ENCODE measurements around the gene ATP23.

Gene ATP23

DNA sequence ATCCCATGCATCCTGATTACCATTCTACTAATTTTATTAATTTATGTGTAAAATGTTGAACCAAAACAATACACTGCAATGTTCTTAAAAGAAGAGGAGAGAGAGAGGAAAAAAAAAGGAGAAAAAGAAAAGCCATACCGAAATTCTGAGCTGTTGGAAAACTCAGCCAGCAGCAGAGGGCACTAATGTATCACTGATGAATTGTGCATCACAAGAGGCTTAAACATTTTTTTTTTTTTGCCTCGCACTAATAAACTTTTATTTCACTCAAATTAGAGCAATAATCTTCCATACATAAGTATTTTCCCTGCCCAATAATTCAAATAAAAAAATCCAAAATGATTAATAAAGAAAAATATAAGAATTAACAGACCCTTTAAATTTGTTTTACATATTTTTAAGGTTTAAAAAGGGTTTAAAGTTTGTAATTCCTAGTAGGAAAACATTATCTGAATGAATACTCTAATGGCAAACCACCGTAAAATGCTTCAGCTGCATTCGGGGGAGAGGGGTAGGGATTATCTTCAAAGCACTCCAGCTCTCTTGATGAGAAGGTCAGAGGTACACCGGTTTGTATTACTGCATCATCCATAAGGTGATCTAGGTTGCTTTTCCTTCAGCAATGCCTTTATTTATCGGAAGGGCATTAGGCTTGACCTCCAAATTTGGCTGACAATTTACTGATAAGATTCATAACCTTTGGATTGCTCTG is 41.9 kb downstream of the ATP23 start:
- peak; percentile 61 for DNase-seq (ENCODE audit: low read depth)

DNA sequence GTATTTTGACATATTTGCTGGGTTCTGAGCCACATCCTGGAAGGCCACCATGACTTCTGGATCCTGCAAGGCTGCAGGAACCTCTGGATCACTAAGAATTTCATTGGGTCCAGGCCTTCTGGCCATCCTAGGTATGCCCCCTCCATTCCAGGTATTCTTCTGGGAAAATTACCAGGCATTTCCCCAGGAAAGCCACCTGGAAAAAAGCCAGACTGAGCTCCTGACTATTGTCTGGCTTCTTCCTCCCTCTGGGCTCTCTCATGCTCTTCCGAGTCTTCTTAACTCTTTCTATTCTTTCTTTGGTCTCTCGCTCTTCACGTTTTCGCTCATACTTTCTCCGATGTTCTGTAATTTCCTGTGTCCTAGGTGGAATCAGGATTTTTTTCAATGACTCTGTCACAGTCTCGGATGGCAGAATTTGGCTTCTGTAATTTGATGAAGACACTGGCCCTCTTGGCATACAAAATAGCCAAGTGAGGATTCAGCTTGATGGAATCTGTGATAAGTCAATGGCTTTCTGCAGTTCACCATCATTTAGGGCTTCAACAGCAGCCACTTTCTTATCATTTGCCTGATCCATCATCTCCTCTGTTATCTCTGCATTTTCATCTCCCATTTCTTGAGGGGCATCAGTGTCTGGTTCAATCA is 42.6 kb downstream of the ATP23 start:
- no peak for DNase-seq (ENCODE audit: low read depth)

DNA sequence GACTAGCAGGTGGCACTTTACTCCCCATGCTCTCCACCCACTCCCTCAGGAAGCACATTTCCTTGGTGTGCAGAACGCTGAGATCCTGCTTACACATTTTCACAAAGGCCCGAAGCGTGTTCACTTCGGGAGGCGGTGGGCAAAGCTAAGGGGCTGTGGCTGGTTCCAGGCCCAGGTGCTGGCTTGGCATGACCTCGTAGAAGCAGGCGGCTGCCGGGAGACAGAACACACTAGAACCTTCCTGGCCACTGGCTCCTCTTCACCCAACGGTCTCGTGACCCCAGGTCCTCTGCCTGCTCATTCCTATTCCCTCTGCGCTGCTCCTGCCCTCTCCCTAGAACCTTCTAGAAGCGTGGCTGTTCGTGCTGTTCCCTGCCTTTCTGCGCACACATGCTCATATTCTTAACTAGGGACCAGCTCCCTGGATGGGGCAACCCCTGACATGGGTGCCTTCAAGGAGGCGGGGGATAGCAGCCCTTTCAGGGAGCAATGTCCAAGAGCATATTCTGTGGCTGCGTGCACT is 43.3 kb downstream of the ATP23 start:
- DNase-seq (ENCODE audit: low read depth) = no peak

DNA sequence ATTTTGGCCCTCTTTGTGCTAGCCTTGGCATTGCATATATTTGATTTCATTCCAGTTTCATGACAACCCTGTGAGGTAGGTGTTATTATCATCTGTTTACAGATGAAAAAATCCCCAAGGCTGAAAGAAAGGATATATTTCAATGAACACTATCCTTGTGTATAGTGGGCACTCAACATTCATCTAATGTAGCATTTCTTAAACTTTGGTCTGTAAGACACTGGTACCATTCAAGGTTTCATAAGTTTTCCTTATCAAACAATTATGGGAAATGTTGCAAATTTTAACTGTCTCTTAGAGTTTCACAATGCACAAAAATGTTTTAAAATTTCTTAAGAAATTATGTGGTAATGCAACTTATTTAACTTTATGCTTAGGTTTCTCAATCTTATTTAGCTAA is 44.3 kb downstream of the ATP23 start:
- peak; percentile 2 for DNase-seq (ENCODE audit: low read depth)

DNA sequence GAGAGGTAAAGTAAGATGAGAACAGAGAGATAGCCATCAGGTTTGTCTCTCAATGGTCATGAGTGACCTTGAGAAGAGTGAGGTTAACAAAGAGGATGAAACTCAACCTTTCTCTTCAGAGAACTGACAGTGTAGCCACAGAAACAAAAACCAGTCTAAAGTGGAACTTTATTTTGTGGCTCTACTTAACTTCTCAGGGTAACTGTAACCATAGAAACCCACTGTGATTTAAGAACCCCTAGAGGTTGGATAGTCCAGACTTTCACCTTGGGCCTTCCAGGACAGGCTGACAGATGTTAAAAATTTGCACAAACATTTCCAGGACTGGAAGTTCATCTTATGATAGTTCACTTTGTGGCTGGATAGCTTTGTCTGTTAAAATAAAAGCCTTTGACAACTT is 48.5 kb downstream of the ATP23 start:
- no peak for DNase-seq (ENCODE audit: low read depth)

DNA sequence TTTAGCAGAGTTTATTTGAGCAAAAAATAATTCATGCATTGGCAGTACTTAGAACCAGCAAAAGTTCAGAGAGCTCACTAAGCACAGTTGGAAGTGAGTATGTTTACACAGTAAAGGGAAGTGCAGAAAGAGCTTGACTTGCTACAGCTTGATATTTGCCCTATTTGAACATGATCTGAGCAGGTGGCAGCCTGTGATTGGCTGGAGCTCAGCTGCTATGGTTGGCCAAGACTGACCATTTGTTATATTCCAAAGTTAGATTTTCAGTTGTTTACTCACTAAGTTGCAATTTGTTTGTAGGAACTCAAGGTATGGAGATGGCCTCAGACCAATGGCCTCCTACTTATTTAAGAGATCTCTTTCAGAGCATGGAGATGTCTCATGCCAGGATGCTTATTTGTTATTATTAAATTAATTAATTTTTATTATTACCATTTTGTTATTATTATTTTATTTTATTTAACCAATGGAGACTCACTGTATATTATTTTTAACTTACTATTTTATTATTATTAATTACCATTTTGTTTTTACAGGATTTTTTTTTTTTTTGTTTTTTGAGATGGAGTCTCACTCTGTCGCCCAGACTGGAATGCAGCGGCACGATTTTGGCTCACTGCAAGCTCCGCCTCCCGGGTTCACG is 49.0 kb downstream of the ATP23 start:
- no peak for DNase-seq (ENCODE audit: low read depth)

DNA sequence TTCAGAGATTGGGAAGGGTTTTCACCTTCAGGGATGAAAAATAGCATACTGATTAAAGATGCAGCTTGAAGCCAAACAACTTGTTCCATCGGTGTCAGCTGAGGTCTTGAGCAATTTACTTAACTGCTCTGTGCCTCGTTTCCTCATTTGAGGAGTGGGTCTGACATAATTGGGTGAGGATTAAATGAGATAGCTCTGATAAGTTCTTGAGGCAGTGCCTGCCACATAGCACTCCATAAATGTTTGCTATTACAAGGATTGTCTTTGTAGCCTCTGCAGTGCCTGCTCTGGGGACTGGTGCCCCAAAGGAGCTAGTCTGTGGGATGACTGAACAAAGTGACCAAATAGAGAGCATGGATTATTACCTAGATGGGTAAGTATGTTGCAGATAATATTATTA is 50.6 kb downstream of the ATP23 start:
- no peak for DNase-seq (ENCODE audit: low read depth)

DNA sequence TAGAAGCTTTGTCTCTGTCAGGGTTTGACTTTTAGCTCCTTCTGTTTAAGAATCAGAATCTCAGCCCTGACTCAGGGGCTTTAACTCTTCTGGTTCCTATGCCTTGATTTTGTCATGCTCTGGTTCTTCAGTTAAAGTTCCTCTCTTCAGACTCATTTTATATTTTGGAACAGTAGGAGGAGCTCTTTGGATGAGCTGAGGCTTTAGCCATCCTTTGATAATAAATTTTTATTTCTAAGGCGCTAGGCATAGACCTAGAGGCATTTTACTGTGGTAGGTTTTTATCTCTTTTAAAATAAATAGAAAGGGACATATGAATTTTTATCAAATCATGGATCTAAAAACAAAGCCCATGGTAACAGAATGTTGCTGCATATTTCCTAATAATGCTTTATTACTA is 51.7 kb downstream of the ATP23 start:
- peak; percentile 33 for DNase-seq (ENCODE audit: low read depth)

DNA sequence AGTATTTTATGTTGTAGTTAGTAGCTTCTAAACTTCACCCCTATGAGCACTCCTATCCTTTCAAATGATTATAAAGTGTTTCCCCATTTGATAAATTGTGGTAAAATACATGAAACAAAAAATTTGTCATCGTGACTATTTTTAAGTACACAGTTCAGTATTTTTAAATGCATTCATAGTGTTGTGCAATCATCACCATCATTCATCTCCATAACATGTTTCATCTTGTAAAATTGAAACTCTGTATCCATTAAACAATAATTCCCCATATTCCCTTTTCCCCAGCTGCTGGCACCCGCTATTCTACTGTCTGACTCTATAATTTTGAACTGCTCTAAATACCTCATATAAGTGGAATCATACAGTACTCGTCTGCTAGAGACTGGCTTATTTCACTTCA is 52.5 kb downstream of the ATP23 start:
- no peak for DNase-seq (ENCODE audit: low read depth)

DNA sequence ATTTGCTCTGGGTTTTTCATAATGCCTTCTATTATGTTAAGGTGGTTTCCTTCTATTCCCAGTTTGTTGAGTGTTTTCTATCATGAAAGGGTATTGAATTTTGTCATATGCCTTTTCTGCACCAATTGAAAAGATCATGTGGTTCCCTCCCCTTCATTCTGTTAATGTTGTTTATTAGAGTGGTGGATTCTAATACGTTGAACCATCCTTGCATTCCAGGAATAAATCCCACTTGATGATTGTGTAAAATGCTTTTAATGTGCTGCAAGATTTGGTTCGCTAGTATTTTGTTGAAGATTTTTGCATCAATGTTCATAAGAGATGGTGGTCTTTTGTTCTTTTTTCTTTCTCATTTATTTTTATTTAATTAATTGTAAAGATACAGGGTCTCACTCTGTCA is 55.2 kb downstream of the ATP23 start:
- DNase-seq (ENCODE audit: low read depth) = no peak

DNA sequence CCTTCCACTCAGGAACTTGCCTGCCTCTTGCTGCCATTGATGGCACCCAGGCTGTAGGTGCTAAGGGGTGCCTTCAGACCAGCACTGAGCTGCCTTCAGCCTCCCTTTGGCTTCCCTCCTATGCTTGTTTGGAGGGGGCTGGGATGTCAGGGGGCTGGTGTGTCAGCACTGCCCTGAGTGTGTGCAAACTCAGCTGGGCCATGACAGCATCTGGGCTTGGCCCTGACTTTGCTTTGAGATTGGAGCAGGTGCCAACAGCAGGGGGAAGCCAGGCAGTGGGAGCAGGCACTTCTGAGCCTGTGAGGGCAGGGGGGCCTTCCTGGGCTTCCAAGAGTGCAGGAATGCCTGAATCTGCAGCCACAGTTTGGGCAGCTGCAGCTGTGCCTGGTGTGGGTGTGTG is 56.9 kb downstream of the ATP23 start:
- no peak for DNase-seq (ENCODE audit: low read depth)

DNA sequence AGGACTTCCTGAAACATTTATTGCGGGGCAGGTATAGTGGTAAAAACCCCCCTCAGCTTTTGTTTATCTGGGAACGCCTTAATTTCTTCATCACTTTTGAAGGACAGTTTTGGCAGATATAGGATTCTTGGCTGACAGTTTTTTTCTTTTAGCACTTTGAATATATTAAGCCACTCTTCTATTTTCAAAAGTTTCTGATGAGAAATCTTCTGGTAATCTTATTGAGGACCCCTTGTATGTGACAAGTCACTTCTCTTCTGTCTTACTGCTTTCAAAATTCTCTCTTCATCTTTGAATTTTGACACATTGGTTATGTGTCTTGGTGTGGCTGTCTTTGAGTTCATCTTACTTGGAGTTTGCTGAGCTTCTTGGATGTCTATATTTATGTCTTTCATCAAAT is 59.1 kb downstream of the ATP23 start:
- DNase-seq (ENCODE audit: low read depth) = no peak

DNA sequence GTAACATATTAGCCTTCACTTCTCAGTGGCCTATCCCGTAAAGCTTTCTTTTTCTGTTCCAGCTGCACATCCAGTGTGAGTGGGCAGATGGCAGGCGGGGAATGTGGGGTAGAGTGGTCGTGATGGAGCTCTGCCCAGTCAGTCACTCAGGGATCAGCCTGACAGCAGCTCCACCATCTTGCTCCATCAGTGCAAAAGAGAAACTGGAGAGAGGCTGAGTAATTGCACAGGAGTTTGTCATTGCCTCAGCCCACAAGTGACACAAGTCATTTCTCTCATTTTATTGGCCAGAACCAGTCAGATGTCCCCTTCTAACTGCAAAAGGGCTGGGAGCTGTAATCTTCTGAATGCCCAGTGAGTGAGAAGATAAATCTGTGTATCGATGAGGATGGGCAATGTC is 66.5 kb downstream of the ATP23 start:
- DNase-seq (ENCODE audit: low read depth) = no peak

DNA sequence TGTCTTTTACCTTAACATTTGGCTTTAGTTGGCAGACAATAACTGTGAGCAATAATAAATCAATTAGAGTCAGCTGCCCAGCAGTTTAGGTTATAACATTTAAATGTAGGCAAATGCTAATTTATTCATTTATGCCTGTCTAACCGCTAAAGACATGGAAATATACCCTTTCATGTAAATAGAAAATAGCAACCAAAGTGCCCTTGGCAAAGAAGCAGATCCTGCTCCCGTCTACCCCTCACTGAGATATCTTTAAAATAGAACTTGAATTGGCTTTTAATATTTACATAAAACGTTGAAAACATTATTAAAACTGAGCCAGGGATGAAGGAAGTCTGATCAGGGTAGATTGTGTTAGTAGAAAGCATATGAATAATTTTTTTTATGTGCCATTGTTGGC is 67.3 kb downstream of the ATP23 start:
- DNase-seq (ENCODE audit: low read depth) = no peak
